GM18909 (cell line): Measurements from ENCODE around the gene EYS.
A peak's percentile ranks its signal among the peaks of the same experiment; 100 is the strongest.
"Not testable (repeated sequence)": the region's sequence is repeated elsewhere in the genome, so short reads cannot be mapped to it uniquely, and the experiment has no call there.

Experiments
- ATAC-seq: cut with Tn5 transposase; IDR thresholded peaks from one replicate; pipeline ENCODE4 v1.9.1; 2021; ENCODE audit warnings: mild to moderate bottlenecking; ENCODE audit not compliant: unreplicated experiment, poor library complexity

EYS gene

GRCh38 chr6:64289931-64290330 lies 1417.1 kb downstream of the EYS start:
- ATAC-seq = no peak

GRCh38 chr6:64288351-64288750 lies 1418.7 kb downstream of the EYS start:
- no peak for ATAC-seq

GRCh38 chr6:64281167-64281566 lies 1425.9 kb downstream of the EYS start:
- peak; percentile 10 for ATAC-seq

- ATAC-seq = peak; percentile 55
These were observed 1426.5 kb downstream of the EYS start for GRCh38 chr6:64280569-64280968.

GRCh38 chr6:64270083-64270482 lies 1436.9 kb downstream of the EYS start:
- ATAC-seq = no peak

- ATAC-seq = peak; percentile 83
These were observed 1440.6 kb downstream of the EYS start for GRCh38 chr6:64266351-64266821.

- no peak for ATAC-seq
These were observed 1443.2 kb downstream of the EYS start for GRCh38 chr6:64263778-64264177.

GRCh38 chr6:64259372-64259771 lies 1447.7 kb downstream of the EYS start:
- no peak for ATAC-seq

- no peak for ATAC-seq
These were observed 1448.3 kb downstream of the EYS start for GRCh38 chr6:64258752-64259151.

GRCh38 chr6:64258302-64258701 lies 1448.7 kb downstream of the EYS start:
- no peak for ATAC-seq

GRCh38 chr6:64257586-64257985 lies 1449.4 kb downstream of the EYS start:
- no peak for ATAC-seq

GRCh38 chr6:64256483-64256882 lies 1450.5 kb downstream of the EYS start:
- no peak for ATAC-seq

GRCh38 chr6:64255000-64255399 lies 1452.0 kb downstream of the EYS start:
- ATAC-seq = no peak

- ATAC-seq = no peak
These were observed 1452.5 kb downstream of the EYS start for GRCh38 chr6:64254558-64254957.

- no peak for ATAC-seq
These were observed 1454.8 kb downstream of the EYS start for GRCh38 chr6:64252256-64252655.

- ATAC-seq = no peak
These were observed 1456.9 kb downstream of the EYS start for GRCh38 chr6:64250126-64250525.

- no peak for ATAC-seq
These were observed 1457.9 kb downstream of the EYS start for GRCh38 chr6:64249115-64249514.

- no peak for ATAC-seq
These were observed 1463.4 kb downstream of the EYS start for GRCh38 chr6:64243618-64244017.

GRCh38 chr6:64238908-64239307 lies 1468.1 kb downstream of the EYS start:
- ATAC-seq = not testable (repeated sequence)

- no peak for ATAC-seq
These were observed 1469.0 kb downstream of the EYS start for GRCh38 chr6:64238071-64238470.

- ATAC-seq = no peak
These were observed 1473.3 kb downstream of the EYS start for GRCh38 chr6:64233746-64234145.

GRCh38 chr6:64231928-64232327 lies 1475.1 kb downstream of the EYS start:
- ATAC-seq = no peak

GRCh38 chr6:64230530-64230929 lies 1476.5 kb downstream of the EYS start:
- no peak for ATAC-seq
